Prostate gland (tissue), 2 donors: ENCODE measurements around the gene CLN6.

Source experiments
- POLR2A ChIP-seq: fragments of 450-650 bp; IDR thresholded peaks from one replicate; pipeline ENCODE4 v1.6.1; 2016; ENCODE audit warnings: antibody characterized with exemption, mild to moderate bottlenecking
- TF ChIP-seq, protein P1 (sequence below), 4 experiments: fragments of 200-600 bp in 2 of 4; fragments of 450-650 bp in 2 of 4; sonication (generic) in 2 of 4; IDR thresholded peaks; 1 replicate in 3 of 4; 2 replicates in 1 of 4; pipeline ENCODE4 v1.5.1; 2016 to 2019; ENCODE audit warnings: antibody characterized with exemption in 4 of 4, mild to moderate bottlenecking in 2 of 4, moderate library complexity in 2 of 4

DNA sequence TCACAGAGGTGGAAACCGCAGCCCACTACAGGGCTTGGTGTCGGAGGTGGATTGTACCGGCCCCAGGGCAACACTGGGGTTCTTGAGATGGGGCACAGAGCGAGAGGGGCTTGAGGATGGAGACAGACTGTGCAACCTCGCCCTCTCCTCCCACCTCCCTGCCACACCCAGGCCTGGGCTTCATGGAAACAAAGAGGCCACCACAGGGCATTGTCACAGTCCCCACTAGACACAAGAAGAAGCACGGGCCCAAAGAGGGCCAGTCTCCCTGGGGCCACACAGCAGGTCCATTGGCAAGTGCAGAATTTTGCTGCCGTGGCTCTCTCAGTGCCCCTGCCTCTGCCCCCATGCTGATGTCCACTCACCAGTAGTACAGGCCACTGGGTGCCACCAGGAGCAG, 20.3 kb downstream of the CLN6 start:
- TF ChIP-seq, protein P1, sequence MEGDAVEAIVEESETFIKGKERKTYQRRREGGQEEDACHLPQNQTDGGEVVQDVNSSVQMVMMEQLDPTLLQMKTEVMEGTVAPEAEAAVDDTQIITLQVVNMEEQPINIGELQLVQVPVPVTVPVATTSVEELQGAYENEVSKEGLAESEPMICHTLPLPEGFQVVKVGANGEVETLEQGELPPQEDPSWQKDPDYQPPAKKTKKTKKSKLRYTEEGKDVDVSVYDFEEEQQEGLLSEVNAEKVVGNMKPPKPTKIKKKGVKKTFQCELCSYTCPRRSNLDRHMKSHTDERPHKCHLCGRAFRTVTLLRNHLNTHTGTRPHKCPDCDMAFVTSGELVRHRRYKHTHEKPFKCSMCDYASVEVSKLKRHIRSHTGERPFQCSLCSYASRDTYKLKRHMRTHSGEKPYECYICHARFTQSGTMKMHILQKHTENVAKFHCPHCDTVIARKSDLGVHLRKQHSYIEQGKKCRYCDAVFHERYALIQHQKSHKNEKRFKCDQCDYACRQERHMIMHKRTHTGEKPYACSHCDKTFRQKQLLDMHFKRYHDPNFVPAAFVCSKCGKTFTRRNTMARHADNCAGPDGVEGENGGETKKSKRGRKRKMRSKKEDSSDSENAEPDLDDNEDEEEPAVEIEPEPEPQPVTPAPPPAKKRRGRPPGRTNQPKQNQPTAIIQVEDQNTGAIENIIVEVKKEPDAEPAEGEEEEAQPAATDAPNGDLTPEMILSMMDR (IDR thresholded peaks at IDR 0.05): no peak
- TF ChIP-seq POLR2A: no peak
